ENCODE results near the gene HINT3. TPM values are rescaled to one million over a fixed set of nuclear protein-coding genes. Genes with fewer than 3 reads are reported as not detected.
"Not testable (repeated sequence)": the region's sequence is repeated elsewhere in the genome, so short reads cannot be mapped to it uniquely, and the experiment has no call there.

HINT3 gene
- total RNA-seq, 1 donor from 2014 or later = 25.6 TPM

DNA sequence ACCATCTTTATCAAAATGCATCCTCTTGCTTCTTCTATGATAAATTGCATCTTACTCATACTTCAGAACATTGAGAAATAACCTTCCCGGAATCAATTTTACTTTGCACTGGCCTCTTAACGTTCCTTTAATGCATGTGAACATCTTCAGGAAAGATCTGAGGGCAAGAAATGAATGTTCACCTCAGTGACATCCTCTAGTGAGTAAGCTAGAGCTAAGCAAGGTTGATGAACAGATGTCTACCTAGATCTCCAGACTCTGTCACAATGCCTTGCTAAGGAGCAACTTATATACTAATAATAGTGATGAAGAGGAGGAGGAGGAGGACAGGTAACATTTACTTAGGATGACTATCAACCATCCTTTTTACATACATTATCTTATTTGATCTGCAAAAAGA lies 16.8 kb upstream of the HINT3 start:
- no peak for DNase-seq (ENCODE audit: low read depth)

DNA sequence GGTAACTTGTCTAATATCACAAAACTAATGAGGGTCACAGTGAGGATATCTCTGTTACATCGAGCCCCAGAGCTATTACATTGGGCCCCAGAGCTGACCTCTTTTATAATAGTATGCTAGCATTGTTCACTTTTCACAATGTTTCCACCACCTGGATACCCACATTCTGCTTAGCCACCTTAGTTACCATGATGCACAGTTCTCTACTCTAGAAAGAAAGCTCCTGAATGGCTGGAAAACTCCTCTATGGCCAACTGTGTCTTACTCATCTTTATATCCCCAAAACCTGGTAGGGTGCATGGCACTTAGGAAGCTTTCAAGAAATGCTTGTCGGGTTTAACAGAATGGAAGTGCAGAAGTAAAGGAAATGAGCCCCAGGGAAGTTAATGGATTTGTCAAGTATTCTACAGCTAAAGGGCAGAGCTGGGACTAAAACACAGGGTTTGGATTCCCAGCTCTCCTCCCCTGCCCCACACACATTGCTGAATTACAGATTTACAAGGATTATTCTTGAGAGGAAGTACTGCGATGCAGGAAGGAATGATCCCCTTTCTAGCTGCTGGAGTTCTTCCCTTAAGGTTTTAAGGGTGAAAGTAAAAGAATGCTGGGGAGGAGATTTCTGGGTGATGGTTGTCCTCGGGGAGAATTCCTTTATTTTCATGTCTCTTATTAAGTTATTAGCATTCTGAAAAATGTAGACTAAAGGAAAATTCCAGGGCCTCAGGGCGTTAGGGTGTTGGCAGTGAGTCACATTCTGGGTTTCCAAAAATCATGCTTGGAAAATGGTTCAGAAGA lies 16.1 kb upstream of the HINT3 start:
- DNase-seq (ENCODE audit: low read depth) = peak; percentile 62

- no peak for DNase-seq (ENCODE audit: low read depth)
Observed at GRCh38 chr6:125942672-125943527, 13.7 kb upstream of the HINT3 start.

- DNase-seq (ENCODE audit: low read depth) = no peak
Observed at GRCh38 chr6:125943528-125944433, 12.8 kb upstream of the HINT3 start.

GRCh38 chr6:125944434-125944816 lies 12.1 kb upstream of the HINT3 start:
- DNase-seq (ENCODE audit: low read depth) = peak; percentile 66

DNA sequence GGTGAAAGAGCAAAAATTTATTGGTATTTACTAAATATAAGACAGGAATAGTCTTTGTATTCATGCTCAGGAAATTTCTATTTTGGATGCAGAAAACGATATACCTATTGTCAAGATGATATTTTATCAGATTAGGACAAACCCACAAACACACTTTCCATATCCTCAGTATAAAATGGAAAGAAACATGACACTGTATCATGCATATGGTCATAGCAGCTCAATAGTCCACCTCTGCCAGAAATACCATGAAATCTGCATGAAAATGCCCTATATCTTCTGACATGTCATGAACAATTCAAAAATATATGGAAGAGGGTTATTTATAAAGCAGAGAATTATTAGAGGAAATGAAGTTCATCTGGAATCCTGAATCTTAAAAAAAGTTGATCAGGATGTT lies 11.7 kb upstream of the HINT3 start:
- no peak for DNase-seq (ENCODE audit: low read depth)

DNA sequence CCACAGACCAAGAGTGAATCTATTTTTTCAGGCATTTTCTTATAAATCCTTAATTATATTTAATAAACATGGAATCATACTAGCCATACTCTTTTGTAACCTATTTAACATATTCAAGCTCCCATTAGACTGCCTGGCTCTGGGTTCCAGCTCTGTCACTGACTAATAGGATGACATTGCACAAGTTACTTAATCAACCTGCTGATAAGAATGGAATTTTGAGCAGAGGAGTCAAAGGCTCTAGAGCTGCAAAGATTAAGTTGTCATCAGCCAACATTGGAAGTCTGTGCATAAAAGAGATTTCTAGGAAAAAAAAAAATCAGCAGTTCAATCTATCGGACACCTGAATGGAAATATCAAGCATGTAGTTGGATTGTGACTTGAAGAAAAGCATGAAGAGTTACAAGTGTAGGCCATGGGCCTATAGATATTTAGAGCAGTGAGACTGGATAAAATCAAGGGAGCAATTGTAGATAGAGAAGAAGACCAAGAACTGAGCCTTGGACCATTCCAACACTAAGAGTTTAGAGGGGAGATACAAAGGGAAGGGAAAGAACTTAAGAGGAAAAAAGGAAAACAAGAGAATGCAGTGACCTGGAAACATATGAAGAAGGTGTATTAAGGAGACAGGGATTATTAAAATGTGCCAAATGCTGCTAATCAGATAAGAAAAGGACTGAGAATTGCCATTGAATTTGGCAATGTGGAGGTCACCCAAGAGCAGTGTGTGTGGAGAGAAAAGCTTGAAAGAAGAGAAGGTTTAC lies 11.0 kb upstream of the HINT3 start:
- DNase-seq (ENCODE audit: low read depth) = no peak

- no peak for DNase-seq (ENCODE audit: low read depth)
Observed at GRCh38 chr6:125947615-125948014, 9.0 kb upstream of the HINT3 start.

GRCh38 chr6:125948455-125948854 lies 8.1 kb upstream of the HINT3 start:
- DNase-seq (ENCODE audit: low read depth) = no peak

DNA sequence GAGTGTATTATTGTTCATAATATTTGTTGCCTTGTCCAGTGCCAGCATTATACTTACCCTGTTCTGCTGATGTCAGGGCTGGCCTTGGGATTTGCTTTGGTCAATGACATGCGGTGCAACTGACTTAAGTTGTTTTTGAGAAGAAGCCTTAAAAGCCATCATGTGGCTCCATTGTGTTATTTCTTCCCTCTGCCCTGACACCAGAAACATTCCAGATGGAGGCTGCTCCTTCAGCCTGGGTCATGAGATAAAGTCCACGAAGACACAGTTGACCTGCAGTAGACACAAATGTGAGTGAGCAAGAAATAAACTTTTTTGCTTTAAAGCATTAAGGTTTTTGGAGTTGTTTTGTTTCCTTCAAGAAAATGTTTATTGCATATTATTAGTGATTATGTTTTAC lies 7.5 kb upstream of the HINT3 start:
- DNase-seq (ENCODE audit: low read depth) = no peak

DNA sequence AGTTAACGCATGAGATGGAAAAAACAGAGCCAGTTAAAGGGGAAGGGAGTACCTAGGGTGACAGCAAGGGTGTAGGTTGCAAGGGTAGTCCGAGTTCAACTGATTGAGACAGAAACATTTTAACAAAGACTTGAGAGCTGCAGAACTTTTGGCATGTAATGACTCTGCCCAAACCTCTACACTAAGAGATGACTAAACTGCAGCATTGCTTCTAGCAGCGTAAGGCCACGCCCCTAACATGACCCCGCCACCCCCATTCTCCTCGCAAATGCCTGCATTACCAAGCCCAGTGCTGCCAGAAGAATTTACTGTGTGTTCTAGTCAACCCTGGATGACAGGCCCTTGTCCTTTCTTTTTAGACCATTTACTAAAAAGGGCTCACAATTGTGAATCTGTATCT lies 6.3 kb upstream of the HINT3 start:
- DNase-seq (ENCODE audit: low read depth) = no peak

- not testable (repeated sequence) for DNase-seq (ENCODE audit: low read depth)
Observed at GRCh38 chr6:125950716-125951115, 5.9 kb upstream of the HINT3 start.

GRCh38 chr6:125951323-125951722 lies 5.2 kb upstream of the HINT3 start:
- DNase-seq (ENCODE audit: low read depth) = no peak

- no peak for DNase-seq (ENCODE audit: low read depth)
Observed at GRCh38 chr6:125952764-125953501, 3.6 kb upstream of the HINT3 start.

- no peak for DNase-seq (ENCODE audit: low read depth)
Observed at GRCh38 chr6:125953502-125953875, 3.1 kb upstream of the HINT3 start.

DNA sequence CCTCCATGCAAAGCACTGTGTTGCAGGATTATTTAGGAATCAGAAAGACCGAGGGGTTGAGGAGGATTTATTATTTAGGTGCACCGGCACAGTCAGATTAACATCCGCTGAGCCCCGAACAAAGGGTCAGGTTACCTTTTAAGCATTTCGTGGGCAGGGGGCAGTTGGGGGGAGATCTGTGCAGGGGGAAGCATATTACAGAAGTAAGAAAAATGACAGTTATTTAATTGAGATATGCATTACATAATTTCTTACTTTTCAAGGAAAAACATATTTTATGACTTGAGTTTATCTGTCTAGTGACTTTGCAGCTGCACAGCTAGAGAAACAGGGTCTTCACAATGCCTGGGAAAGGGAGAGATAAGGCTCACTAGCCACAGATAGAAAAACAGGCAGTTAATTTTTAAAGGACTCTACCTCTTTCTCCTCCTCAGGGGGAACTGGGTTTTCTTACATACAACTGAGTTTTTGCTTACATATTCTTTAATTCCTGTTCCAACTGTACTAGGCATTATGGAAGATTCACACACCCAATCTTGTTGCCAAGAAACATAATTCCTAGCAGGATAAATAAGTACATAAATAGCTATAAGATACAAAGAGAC lies 1.7 kb upstream of the HINT3 start:
- no peak for DNase-seq (ENCODE audit: low read depth)

DNA sequence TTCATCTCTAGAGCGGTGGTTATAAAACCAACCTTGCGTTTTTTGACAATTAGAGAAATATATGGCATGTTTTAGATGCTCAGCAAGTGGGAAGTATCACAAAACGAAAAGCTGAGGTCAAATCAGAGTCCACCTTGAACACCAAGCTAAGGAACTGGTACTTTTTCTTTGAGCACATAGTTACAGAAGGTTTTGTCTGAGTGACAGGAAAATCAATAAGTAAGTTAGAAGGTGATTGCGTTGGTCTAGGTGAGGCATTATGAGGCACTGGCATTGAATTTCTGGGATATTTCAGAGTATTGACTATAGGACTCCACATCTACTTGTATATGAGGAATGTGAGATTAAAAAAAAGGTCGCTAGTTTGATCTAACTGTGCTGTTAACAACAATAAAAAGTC lies 597 bp upstream of the HINT3 start:
- DNase-seq (ENCODE audit: low read depth) = no peak

GRCh38 chr6:125957391-125957693 lies 772 bp downstream of the HINT3 start:
- DNase-seq (ENCODE audit: low read depth) = no peak

- peak; percentile 77 for DNase-seq (ENCODE audit: low read depth)
Observed at GRCh38 chr6:125957845-125958244, 1.3 kb downstream of the HINT3 start.

DNA sequence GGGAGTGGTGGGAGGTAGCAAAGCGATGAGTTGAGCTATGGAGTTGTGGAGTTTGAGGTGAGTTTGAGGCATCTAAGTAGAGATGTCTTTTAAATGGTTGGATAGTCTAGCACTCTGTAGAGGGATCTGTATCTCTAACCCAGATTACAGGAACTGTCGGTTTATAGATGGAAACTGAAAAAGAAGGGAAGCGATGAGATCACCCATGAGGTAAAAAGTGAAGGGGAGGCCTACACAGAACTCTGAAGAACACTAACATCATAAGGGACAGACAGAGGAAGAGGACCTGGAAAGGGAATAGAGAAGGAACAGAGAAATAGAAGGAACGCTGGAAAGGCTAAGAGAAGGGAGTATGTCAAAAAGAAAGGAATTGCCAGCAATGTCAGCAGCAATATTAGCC lies 2.5 kb downstream of the HINT3 start:
- no peak for DNase-seq (ENCODE audit: low read depth)

All from renal cortical epithelial cell (primary cell).